Smooth muscle cell of the coronary artery (primary cell): ENCODE data around the gene OR2L8. TPM values are rescaled to one million over a fixed set of nuclear protein-coding genes. Genes with fewer than 3 reads are reported as not detected.

Experiments
- total RNA-seq: library from RNA; depleted of rRNA; stranded (reverse); fragments of >200 nt; gene quantifications from 2 replicates; pipeline ENCODE4 v1.2.3, GENCODE V29; 2014; ENCODE audit warnings: low replicate concordance

OR2L8 gene, protein sequence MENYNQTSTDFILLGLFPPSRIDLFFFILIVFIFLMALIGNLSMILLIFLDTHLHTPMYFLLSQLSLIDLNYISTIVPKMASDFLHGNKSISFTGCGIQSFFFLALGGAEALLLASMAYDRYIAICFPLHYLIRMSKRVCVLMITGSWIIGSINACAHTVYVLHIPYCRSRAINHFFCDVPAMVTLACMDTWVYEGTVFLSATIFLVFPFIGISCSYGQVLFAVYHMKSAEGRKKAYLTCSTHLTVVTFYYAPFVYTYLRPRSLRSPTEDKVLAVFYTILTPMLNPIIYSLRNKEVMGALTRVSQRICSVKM
- total RNA-seq: not detected in 2 replicates

GRCh38 chr1:247948558-247948957, at the start of gene OR2L8:
Gene OR2L8 (plus strand): TSS chr1:247948858. CDS start chr1:247948858, 0 bp downstream.

DNA sequence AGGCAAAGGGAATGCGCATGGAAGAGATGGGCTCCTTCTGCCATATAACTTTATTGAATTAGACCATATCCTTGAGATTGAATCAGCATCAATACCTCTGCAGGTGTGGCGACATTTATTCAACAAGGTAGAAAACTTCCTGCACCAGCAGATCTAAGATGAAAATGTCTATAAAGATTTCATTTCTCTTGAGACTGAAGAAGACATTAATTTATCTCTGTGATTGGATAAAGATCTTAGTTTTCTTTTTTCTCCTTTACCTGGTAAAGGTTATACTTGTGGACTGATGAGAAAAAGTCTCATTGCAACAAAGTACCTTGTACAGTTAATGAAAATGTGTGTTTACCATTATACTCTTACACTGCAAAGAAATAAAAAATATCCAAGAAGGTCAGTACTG, 28.7 kb upstream of the OR2L8 start, which contains the start of gene OR2T8:
Gene OR2T8, plus strand, starts transcription at position 301 of the 400 bp plus-strand sequence. CDS start 766 bp downstream, outside the sequence.

DNA sequence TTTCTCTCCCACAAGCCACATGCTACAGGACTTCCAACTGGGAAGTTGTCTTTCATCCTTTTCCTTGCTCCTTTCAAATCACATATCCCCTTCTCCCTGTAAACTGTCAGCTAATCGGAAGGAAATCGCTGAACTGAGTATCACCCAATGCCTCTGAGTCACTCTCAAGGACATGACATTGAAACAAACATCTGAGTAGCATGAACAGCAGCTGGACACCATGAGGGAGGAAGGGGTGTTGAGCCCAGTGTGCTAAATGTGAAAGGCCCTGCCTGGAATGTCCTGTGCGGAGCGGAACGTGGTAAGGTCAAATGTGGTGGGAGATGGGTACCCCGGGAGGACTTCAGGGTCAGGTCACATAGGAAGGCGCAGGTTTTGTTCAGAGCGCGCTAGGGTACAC, 23.8 kb upstream of the OR2L8 start, which contains the start of gene OR2AJ1:
Gene OR2AJ1, plus strand, starts transcription at position 22 of the 400 bp plus-strand sequence. CDS start 8,880 bp downstream, outside the sequence.

DNA sequence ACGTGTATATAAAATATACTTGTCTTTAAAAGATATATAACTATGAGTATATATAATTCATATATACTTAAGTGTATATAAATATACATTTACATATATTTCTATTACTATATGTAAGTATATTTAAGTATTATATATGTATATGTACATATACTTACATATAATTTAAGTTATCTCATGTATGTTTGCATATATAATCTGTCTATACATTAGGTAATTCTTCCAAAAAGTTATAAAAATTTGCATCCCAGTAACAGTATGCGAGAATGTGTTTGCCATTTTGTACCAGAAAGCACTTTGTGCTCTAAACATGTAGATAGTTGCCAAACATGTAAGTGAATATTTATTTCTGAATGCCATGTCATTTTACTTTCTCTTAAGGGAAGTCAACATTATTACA, 16.3 kb downstream of the OR2L8 start, which contains the start of gene OR2AK2:
Gene OR2AK2, plus strand, starts transcription at position 301 of the 400 bp plus-strand sequence. CDS start 144 bp downstream, outside the sequence.

Other genes starting within 250 kb of the OR2L8 start
- gene OR6F1, start 232.2 kb upstream of the OR2L8 start, total RNA-seq: not detected in 2 replicates
- gene OR14K1, start 210.2 kb upstream of the OR2L8 start, total RNA-seq: not detected in 2 replicates
- not detected in 2 replicates for gene OR14A2, start 200.7 kb upstream of the OR2L8 start, total RNA-seq
- not detected in 2 replicates for gene OR1C1, start 188.3 kb upstream of the OR2L8 start, total RNA-seq
- gene OR14A16, start 124.7 kb upstream of the OR2L8 start, total RNA-seq: not detected in 2 replicates
- not detected in 2 replicates for gene OR11L1, start 107.0 kb upstream of the OR2L8 start, total RNA-seq
- 0.30 TPM in 1 of 2 replicates, not detected in the other for gene TRIM58, start 91.7 kb upstream of the OR2L8 start, total RNA-seq
- not detected in 2 replicates for gene OR2W3, start 53.3 kb upstream of the OR2L8 start, total RNA-seq
- not detected in 2 replicates for gene OR2T8, start 28.6 kb upstream of the OR2L8 start, total RNA-seq
- not detected in 2 replicates for gene OR2AJ1, start 24.0 kb upstream of the OR2L8 start, total RNA-seq
- gene OR2AK2, start 16.4 kb downstream of the OR2L8 start, total RNA-seq: not detected in 2 replicates
- gene OR2L5, start 64.8 kb downstream of the OR2L8 start, total RNA-seq: not detected in 2 replicates
- gene OR2L2, start 81.2 kb downstream of the OR2L8 start, total RNA-seq: not detected in 2 replicates
- gene OR2L3, start 98.0 kb downstream of the OR2L8 start, total RNA-seq: not detected in 2 replicates
- gene OR2L13, start 146.3 kb downstream of the OR2L8 start, total RNA-seq: not detected in 2 replicates
- gene OR2M5, start 196.3 kb downstream of the OR2L8 start, total RNA-seq: not detected in 2 replicates
- not detected in 2 replicates for gene OR2M2, start 226.0 kb downstream of the OR2L8 start, total RNA-seq
- gene OR2M3, start 248.4 kb downstream of the OR2L8 start, total RNA-seq: not detected in 2 replicates